ENCODE results near the gene MACROD2.

The MACROD2 gene

DNA sequence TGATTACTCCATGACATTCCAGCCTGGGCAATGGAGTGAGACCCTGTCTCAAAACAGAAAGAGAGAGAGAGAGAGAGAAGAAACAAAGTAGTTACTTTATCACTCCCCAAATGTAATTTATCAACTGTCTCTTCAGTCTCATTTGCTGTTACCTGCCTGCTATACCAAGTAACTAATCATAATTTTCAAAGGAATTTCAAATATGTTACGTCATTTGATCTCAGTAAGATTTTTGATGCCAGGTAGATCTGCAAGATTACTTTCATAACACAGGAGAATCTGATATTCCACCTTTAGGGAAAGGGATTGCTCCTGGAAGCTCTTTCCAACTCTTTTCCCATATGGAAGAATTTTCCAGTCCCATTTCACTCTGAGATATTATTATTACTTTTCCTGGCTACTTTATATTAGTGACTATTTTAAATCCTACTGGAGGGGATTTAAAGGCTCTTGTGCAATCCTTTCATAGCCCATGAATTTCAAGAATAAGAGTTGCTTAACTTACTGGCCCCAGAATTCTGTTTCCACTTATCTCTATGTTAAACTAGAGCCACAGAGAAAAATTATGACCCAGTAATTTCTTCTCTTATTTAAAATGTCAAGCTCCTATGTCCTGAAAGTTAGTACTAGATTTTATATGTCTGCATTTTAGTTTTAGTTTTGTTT lies 732.3 kb downstream of the MACROD2 start:
- CTCF ChIA-PET = no interaction called here
- TF ChIP-seq, protein P1, sequence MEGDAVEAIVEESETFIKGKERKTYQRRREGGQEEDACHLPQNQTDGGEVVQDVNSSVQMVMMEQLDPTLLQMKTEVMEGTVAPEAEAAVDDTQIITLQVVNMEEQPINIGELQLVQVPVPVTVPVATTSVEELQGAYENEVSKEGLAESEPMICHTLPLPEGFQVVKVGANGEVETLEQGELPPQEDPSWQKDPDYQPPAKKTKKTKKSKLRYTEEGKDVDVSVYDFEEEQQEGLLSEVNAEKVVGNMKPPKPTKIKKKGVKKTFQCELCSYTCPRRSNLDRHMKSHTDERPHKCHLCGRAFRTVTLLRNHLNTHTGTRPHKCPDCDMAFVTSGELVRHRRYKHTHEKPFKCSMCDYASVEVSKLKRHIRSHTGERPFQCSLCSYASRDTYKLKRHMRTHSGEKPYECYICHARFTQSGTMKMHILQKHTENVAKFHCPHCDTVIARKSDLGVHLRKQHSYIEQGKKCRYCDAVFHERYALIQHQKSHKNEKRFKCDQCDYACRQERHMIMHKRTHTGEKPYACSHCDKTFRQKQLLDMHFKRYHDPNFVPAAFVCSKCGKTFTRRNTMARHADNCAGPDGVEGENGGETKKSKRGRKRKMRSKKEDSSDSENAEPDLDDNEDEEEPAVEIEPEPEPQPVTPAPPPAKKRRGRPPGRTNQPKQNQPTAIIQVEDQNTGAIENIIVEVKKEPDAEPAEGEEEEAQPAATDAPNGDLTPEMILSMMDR (IDR thresholded peaks at IDR 0.05; ENCODE audit: insufficient read depth, low read length, missing control alignments) = no peak
- POLR2A ChIA-PET = interaction anchor here (0.7 kb wide), 1 partner anchor 1920 kb away, joined by 3 read pairs; no protein-coding TSS in a partner anchor
- DNase-seq (ENCODE audit: low read depth, low spot score) = no peak
- no peak overlapping the region for H3K4me3 ChIP-seq (ENCODE audit: low read depth, low read length)

GRCh38 chr20:14729390-14729789 lies 734.1 kb downstream of the MACROD2 start:
- DNase-seq (ENCODE audit: low read depth, low spot score) = no peak
- TF ChIP-seq, protein P1 (IDR thresholded peaks at IDR 0.05; ENCODE audit: insufficient read depth, low read length, missing control alignments) = no peak
- ChIA-PET CTCF (no interaction called here), POLR2A (no interaction called here)
- H3K4me3 ChIP-seq (ENCODE audit: low read depth, low read length) = no peak overlapping the region

- ChIA-PET CTCF (no interaction called here), POLR2A (no interaction called here)
- H3K4me3 ChIP-seq (ENCODE audit: low read depth, low read length) = no peak overlapping the region
- TF ChIP-seq, protein P1 (IDR thresholded peaks at IDR 0.05; ENCODE audit: insufficient read depth, low read length, missing control alignments) = no peak
- no peak for DNase-seq (ENCODE audit: low read depth, low spot score)
Measured at GRCh38 chr20:14732343-14732742, 737.0 kb downstream of the MACROD2 start.

- no peak for DNase-seq (ENCODE audit: low read depth, low spot score)
- TF ChIP-seq, protein P1 (IDR thresholded peaks at IDR 0.05; ENCODE audit: insufficient read depth, low read length, missing control alignments) = no peak
- CTCF ChIA-PET = no interaction called here
- POLR2A ChIA-PET = no interaction called here
- no peak overlapping the region for H3K4me3 ChIP-seq (ENCODE audit: low read depth, low read length)
Measured at GRCh38 chr20:14732996-14733395, 737.7 kb downstream of the MACROD2 start.

GRCh38 chr20:14740380-14740779 lies 745.1 kb downstream of the MACROD2 start:
- TF ChIP-seq, protein P1 (IDR thresholded peaks at IDR 0.05; ENCODE audit: insufficient read depth, low read length, missing control alignments) = no peak
- ChIA-PET CTCF (no interaction called here), POLR2A (no interaction called here)
- no peak for DNase-seq (ENCODE audit: low read depth, low spot score)
- no peak overlapping the region for H3K4me3 ChIP-seq (ENCODE audit: low read depth, low read length)

- POLR2A ChIA-PET = no interaction called here
Measured at GRCh38 chr20:14741616-14742015, 746.3 kb downstream of the MACROD2 start.

More at GRCh38 chr20:14741616-14742015, 746.3 kb downstream of the MACROD2 start:
- TF ChIP-seq, protein P1 (IDR thresholded peaks at IDR 0.05; ENCODE audit: insufficient read depth, low read length, missing control alignments) = no peak
- no peak overlapping the region for H3K4me3 ChIP-seq (ENCODE audit: low read depth, low read length)
- DNase-seq (ENCODE audit: low read depth, low spot score) = no peak
- CTCF ChIA-PET = no interaction called here
